GM12891 (cell line): ENCODE data around the gene IL1RAPL2.

Experiments
- PAX5 ChIP-seq: IDR thresholded peaks from 2 replicates; pipeline ENCODE4 v1.6.1; 2011; ENCODE audit warnings: low read length, moderate library complexity, mild to moderate bottlenecking; ENCODE audit not compliant: insufficient read depth, severe bottlenecking
- POLR2A ChIP-seq: IDR thresholded peaks from 2 replicates; pipeline ENCODE4 v1.6.1; 2011; ENCODE audit warnings: low read depth, low read length, control low read depth
- POLR2AphosphoS5 ChIP-seq: IDR thresholded peaks from 2 replicates; pipeline ENCODE4 v1.6.1; 2011; ENCODE audit warnings: low read depth, low read length, control low read depth
- POU2F2 ChIP-seq: IDR thresholded peaks from 2 replicates; pipeline ENCODE4 v1.6.1; 2011; ENCODE audit warnings: low read depth, mild to moderate bottlenecking, control low read depth, low read length, moderate library complexity
- SPI1 ChIP-seq: IDR thresholded peaks from 2 replicates; pipeline ENCODE4 v1.6.1; 2011; ENCODE audit warnings: low read depth, low read length, control low read depth
- TAF1 ChIP-seq: IDR thresholded peaks from 2 replicates; pipeline ENCODE4 v1.6.1; 2011; ENCODE audit warnings: low read depth, low read length, control low read depth

- no peak for TF ChIP-seq POLR2A
- no peak for TF ChIP-seq SPI1
- no peak for TF ChIP-seq POLR2AphosphoS5
- no peak for TF ChIP-seq PAX5
- TF ChIP-seq TAF1 = no peak
- TF ChIP-seq POU2F2 = no peak
These were observed 905.6 kb downstream of the IL1RAPL2 start for GRCh38 chrX:105471597-105471996.
